HepG2 (cell line): ENCODE data around the gene CHN2. TPM values are rescaled to one million over a fixed set of nuclear protein-coding genes. Genes with fewer than 3 reads are reported as not detected.
A peak's percentile ranks its signal among the peaks of the same experiment; 100 is the strongest.

Source experiments
- HOXA3 ChIP-seq: sonication (generic); formaldehyde crosslinking; IDR thresholded peaks from 2 replicates; pipeline ENCODE4 v1.5.0; 2020; ENCODE audit warnings: missing genetic modification reagents
- IRF2 ChIP-seq: IDR thresholded peaks from 2 replicates; pipeline ENCODE4 v1.6.1; 2018; ENCODE audit warnings: missing genetic modification reagents, missing compliant biosample characterization
- KAT7 ChIP-seq: IDR thresholded peaks from 2 replicates; pipeline ENCODE4 v1.6.1; 2018; ENCODE audit warnings: borderline replicate concordance, missing compliant biosample characterization
- KIAA2018 ChIP-seq: sonication (generic); formaldehyde crosslinking; IDR thresholded peaks from 2 replicates; pipeline ENCODE4 v1.5.0; 2020; ENCODE audit warnings: mild to moderate bottlenecking, missing genetic modification reagents, borderline replicate concordance
- KLF15 ChIP-seq: sonication (generic); formaldehyde crosslinking; IDR thresholded peaks from 2 replicates; pipeline ENCODE4 v1.8.1; 2023; ENCODE audit warnings: borderline replicate concordance, mild to moderate bottlenecking, inconsistent platforms, missing genetic modification reagents, mixed read lengths
- MAF1 ChIP-seq: sonication (generic); formaldehyde crosslinking; IDR thresholded peaks from 2 replicates; pipeline ENCODE4 v1.5.0; 2020; ENCODE audit warnings: missing genetic modification reagents, borderline replicate concordance
- SAFB2 ChIP-seq: sonication (generic); formaldehyde crosslinking; IDR thresholded peaks from 2 replicates; pipeline ENCODE4 v1.5.1; 2020; ENCODE audit warnings: missing genetic modification reagents, low read depth, mild to moderate bottlenecking, borderline replicate concordance
- SATB2 ChIP-seq: sonication (generic); formaldehyde crosslinking; IDR thresholded peaks from 2 replicates; pipeline ENCODE4 v1.5.0; 2020; ENCODE audit warnings: missing genetic modification reagents
- SNRNP70 ChIP-seq: fragments of 200-400 bp; formaldehyde crosslinking; IDR thresholded peaks from 2 replicates; pipeline ENCODE4 v1.6.1; 2017; ENCODE audit warnings: mild to moderate bottlenecking, low read depth, low read length, moderate library complexity
- SYNCRIP ChIP-seq: fragments of 200-400 bp; formaldehyde crosslinking; IDR thresholded peaks from 2 replicates; pipeline ENCODE4 v1.6.1; 2018; ENCODE audit warnings: mild to moderate bottlenecking, low read depth, low read length; ENCODE audit not compliant: insufficient read depth
- TMF1 ChIP-seq: sonication (generic); formaldehyde crosslinking; IDR thresholded peaks from 2 replicates; pipeline ENCODE4 v1.8.1; 2022; ENCODE audit warnings: low read depth, missing genetic modification reagents
- U2AF1 ChIP-seq: fragments of 200-400 bp; formaldehyde crosslinking; optimal IDR thresholded peaks from 2 replicates; pipeline ENCODE3; 2017; ENCODE audit warnings: mild to moderate bottlenecking, low read depth, low read length
- ZFP62 ChIP-seq: sonication (generic); formaldehyde crosslinking; IDR thresholded peaks from 2 replicates; pipeline ENCODE4 v1.4.0; 2020; ENCODE audit warnings: missing genetic modification reagents
- ZNF18 ChIP-seq: sonication (generic); formaldehyde crosslinking; IDR thresholded peaks from 2 replicates; pipeline ENCODE4 v1.8.0; 2022; ENCODE audit warnings: mild to moderate bottlenecking, missing genetic modification reagents; ENCODE audit not compliant: insufficient replicate concordance
- ZNF335 ChIP-seq: sonication (generic); formaldehyde crosslinking; IDR thresholded peaks from 2 replicates; pipeline ENCODE4 v1.4.0; 2020; ENCODE audit warnings: missing genetic modification reagents
- ZNF354B ChIP-seq: sonication (generic); formaldehyde crosslinking; IDR thresholded peaks from 2 replicates; pipeline ENCODE4 v1.8.0; 2022; ENCODE audit warnings: mild to moderate bottlenecking, missing genetic modification reagents
- ZNF446 ChIP-seq: sonication (generic); formaldehyde crosslinking; IDR thresholded peaks from 2 replicates; pipeline ENCODE4 v1.5.0; 2020; ENCODE audit warnings: mild to moderate bottlenecking, missing genetic modification reagents
- ZSCAN5A ChIP-seq: sonication (generic); formaldehyde crosslinking; IDR thresholded peaks from 2 replicates; pipeline ENCODE4 v1.8.0; 2022; ENCODE audit warnings: mild to moderate bottlenecking, missing genetic modification reagents, borderline replicate concordance
- polyA plus RNA-seq, 8 experiments: library from polyadenylated mRNA; depleted of rRNA in 3 of 8; stranded (reverse) in 7 of 8; unstranded in 1 of 8; fragments of >200 nt; fragmentation: Illumina TruSeq in 4 of 8; extraction: Trizol in 4 of 8; gene quantifications; 2 replicates each; pipeline versions ENCODE4 v1.2.1 to v1.2.3, GENCODE V29; 2011 to 2016; ENCODE audit warnings: low read depth in 4 of 8, missing spikeins in 1 of 8, mixed read lengths in 1 of 8; ENCODE audit not compliant: insufficient read depth in 1 of 8
- total RNA-seq, 5 experiments: library from RNA; depleted of rRNA; stranded (reverse); fragments of >200 nt; fragmentation: Illumina TruSeq; extraction: Trizol; gene quantifications; 2 replicates each; pipeline ENCODE4 v1.2.3, GENCODE V29; 2016; ENCODE audit warnings: low read depth in 1 of 5

Gene CHN2
- total and polyA plus RNA-seq, 2 of the 13 experiments (the other 11 are each of a cell fraction or from before 2014, with no cell fraction given), result 23.5 to 30.5 TPM

- TF ChIP-seq KLF15 (CRISPR knock-in tag) (0 out of 2 replicates have a peak, but pooled peaks have one; percentile 26), KAT7 (CRISPR knock-in tag) (peak; percentile 64; the same call in 1 of the 2 replicates), ZNF335 (CRISPR knock-in tag) (peak; percentile 99), KIAA2018 (CRISPR knock-in tag) (0 out of 2 replicates have a peak, but pooled peaks have one; percentile 34), U2AF1 (peak; percentile 64), IRF2 (CRISPR knock-in tag) (peak; percentile 30), ZNF354B (CRISPR knock-in tag) (peak; percentile 62; the same call in 1 of the 2 replicates), ZSCAN5A (peak; percentile 60; the same call in 1 of the 2 replicates), SNRNP70 (no peak), ZNF446 (no peak; the same call in 1 of the 2 replicates), SATB2 (0 out of 2 replicates have a peak, but pooled peaks have one; percentile 42), ZNF18 (CRISPR knock-in tag) (no peak), MAF1 (CRISPR knock-in tag) (no peak), SAFB2 (0 out of 2 replicates have a peak, but pooled peaks have one; percentile 53), TMF1 (CRISPR knock-in tag) (no peak; the same call in 1 of the 2 replicates), SYNCRIP (no peak), HOXA3 (CRISPR knock-in tag) (peak; percentile 66), ZFP62 (CRISPR knock-in tag) (no peak)
Measured at GRCh38 chr7:29146057-29146706, 48.4 kb upstream of the CHN2 start, which contains the start of gene CPVL (continued).
